HL-60 (cell line): ENCODE measurements around the gene CD164L2.

Source experiments
- CTCF ChIP-seq: IDR thresholded peaks from one replicate; pipeline ENCODE4 v1.5.1; 2011; ENCODE audit warnings: low read length, control low read depth, inconsistent platforms; ENCODE audit not compliant: insufficient read depth
- POLR2AphosphoS5 ChIP-seq: IDR thresholded peaks from 2 replicates; pipeline ENCODE4 v1.6.1; 2012; ENCODE audit warnings: low read depth
- TF ChIP-seq, protein P1 (sequence below): IDR thresholded peaks from 2 replicates; pipeline ENCODE4 v1.6.1; 2012; ENCODE audit warnings: low read depth; ENCODE audit not compliant: insufficient replicate concordance

DNA sequence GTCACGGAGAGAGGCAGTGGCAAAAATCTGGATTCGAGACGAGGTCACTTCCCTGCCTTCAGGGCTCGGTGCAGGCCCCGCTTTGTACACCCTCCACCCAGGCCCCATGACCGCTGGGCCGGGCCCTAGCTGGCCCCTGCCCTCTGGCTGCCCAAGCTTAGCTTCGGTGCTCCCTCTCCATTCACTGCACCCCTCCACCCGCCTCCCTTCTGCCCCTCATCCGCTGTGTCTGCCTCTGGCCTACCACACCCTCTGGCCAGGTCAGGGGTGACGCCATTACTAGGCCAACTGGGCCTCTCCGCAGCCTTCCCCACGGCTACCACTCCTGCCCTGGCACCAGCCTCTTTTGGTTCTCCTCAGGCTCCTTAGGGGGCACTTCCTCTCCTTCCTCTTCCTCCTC lies 528 bp upstream of the CD164L2 start:
- TF ChIP-seq POLR2AphosphoS5 (no peak), CTCF (no peak)
- TF ChIP-seq, protein P1, sequence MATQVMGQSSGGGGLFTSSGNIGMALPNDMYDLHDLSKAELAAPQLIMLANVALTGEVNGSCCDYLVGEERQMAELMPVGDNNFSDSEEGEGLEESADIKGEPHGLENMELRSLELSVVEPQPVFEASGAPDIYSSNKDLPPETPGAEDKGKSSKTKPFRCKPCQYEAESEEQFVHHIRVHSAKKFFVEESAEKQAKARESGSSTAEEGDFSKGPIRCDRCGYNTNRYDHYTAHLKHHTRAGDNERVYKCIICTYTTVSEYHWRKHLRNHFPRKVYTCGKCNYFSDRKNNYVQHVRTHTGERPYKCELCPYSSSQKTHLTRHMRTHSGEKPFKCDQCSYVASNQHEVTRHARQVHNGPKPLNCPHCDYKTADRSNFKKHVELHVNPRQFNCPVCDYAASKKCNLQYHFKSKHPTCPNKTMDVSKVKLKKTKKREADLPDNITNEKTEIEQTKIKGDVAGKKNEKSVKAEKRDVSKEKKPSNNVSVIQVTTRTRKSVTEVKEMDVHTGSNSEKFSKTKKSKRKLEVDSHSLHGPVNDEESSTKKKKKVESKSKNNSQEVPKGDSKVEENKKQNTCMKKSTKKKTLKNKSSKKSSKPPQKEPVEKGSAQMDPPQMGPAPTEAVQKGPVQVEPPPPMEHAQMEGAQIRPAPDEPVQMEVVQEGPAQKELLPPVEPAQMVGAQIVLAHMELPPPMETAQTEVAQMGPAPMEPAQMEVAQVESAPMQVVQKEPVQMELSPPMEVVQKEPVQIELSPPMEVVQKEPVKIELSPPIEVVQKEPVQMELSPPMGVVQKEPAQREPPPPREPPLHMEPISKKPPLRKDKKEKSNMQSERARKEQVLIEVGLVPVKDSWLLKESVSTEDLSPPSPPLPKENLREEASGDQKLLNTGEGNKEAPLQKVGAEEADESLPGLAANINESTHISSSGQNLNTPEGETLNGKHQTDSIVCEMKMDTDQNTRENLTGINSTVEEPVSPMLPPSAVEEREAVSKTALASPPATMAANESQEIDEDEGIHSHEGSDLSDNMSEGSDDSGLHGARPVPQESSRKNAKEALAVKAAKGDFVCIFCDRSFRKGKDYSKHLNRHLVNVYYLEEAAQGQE, result no peak
